HG02798 (cell line): ENCODE data around the gene MDFIC.
A peak's percentile ranks its signal among the peaks of the same experiment; 100 is the strongest.

Source experiments
- ATAC-seq: cut with Tn5 transposase; IDR thresholded peaks from one replicate; pipeline ENCODE4 v1.9.1; 2021; ENCODE audit warnings: mild to moderate bottlenecking; ENCODE audit not compliant: unreplicated experiment, poor library complexity

The MDFIC gene

DNA sequence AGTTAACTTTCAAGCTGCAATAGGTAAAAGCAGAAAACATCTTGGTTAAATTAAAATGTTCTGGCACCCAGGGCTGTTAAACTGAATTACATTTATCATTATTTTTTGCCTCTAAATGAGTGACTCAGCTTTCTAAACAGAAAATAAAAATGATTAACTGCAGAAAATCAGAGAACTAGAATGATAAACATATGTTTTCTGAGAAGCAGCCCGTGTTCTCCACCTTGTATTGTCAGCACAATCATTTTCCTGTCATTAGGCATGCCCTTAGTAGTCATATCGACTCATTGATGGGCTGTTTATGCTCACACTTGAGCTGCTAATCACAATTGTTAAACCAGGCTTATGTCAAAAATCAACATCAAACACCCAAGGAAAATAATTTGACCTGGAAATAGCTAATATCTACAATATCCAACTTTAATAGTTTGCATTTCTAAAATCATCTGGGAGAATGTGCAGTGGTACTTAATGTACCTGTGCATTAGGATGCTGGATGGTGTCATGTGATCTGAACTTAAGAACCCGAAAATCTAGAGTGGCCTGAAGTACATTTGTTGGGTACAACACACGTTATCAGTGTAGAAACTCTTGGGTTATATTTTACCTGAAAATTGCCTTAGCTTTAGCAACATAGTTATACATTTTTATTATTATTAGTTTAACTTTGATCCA, 2.3 kb downstream of the MDFIC start:
- ATAC-seq: no peak

- no peak for ATAC-seq
Measured at GRCh38 chr7:114925434-114925833, 3.5 kb downstream of the MDFIC start.

- no peak for ATAC-seq
Measured at GRCh38 chr7:114928060-114928459, 6.2 kb downstream of the MDFIC start.

DNA sequence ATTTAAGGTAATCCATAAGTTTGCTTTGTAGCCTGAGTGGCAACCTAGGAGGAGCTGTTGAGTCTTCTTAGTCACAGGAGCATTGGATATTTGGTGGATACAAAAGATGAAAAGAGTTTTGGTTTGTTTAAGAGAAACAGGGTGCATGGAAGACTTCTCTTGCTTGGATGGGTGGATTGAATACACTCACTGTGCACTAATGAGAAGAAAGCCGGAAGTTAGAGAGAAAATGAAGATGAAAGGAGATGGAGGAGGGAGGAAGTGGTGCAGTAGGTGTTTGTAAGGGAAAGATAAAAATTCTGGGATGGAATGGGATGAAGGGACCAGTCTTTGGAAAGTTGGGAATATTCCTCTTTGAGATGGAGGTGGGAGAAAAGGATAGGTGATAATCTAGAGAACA, 7.7 kb downstream of the MDFIC start:
- no peak for ATAC-seq

DNA sequence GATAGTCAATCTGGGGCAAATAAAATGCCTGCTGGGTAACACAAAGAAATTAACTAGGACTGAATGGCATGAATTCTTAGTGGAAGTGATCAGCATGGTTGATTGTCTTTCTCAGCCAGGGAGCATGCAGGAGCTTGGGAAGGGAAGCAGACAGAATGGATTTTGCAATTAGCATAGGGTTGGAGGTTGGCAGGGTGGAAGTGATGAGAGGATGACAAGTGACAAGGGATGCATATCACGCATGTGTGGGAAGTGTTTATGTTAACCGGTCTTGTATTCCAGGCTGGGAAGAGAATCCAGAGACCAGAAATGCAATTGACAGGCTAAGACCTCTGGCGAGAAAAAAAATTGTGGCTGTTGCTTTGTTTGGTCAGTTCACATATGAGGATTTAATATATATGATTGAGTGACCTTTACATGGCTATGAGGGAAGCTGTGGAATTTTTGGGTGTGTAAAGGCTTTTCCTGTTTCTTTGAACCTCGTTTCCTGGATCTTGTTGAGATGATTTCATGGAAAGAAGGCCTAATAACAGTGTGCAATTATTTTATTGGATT, 8.3 kb downstream of the MDFIC start:
- ATAC-seq: no peak

- ATAC-seq: peak; percentile 53
Measured at GRCh38 chr7:114930829-114931655, 9.1 kb downstream of the MDFIC start.

GRCh38 chr7:114931656-114932011, 9.7 kb downstream of the MDFIC start:
- ATAC-seq: peak; percentile 83

- ATAC-seq: no peak
Measured at GRCh38 chr7:114932991-114933390, 11.1 kb downstream of the MDFIC start.

DNA sequence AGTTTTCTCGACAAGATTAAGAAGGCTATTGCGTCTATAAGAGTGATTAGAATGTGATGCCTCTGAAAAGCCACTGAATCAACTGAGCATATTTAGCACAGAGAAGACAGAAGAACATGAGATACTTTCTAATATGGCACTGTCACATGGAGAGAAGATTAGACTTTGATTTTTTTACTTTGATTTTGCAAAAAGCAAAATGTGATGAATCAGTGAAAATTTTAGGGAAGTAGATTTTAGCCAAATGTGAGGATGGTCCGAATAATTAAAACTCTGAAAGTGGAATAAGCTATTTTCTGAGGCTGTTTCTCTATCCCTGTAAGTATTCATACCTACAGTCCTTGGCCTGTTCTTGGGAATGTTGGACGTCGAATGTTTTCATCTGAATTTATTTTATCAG, 11.8 kb downstream of the MDFIC start:
- no peak for ATAC-seq

GRCh38 chr7:114934086-114934485, 12.2 kb downstream of the MDFIC start:
- no peak for ATAC-seq

GRCh38 chr7:114934713-114935112, 12.8 kb downstream of the MDFIC start:
- ATAC-seq: no peak

DNA sequence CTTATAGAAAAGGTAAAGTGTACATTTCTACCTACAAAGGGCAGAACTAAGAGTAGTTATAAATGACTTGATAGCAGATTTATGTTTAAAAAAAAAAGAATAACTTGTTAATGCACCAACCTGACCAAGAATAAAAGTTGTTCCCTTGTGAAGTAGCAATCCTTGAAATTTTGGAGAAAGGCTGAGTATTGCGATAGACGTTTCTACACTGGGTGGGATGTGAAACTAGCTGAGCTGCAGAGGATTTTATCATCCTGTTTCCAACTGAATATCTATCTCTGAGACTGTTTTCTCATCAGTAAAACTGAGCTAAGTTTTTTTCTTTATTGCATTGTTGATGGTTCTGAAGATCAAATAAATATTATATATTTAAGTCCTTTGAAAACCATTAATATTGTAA, 14.6 kb downstream of the MDFIC start:
- ATAC-seq: no peak

DNA sequence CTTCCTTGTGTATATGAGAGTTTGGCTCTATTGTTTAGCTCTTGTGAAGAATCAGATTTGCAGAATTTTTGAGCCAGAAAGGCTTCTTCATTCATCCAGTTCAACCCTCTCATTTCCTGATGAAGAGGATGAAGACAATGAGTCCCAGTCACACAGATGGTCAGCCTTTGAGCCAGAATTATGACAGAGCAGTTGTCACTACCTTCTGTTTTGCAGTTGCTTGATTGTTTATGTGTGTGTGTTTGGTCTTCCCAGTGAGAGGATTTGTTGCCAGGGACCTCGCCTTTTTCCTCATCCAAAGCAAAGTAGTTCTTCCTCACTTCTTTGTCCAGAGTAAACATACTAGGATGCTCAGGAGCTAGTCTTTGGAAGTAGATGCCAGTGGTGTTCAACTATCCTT, 15.6 kb downstream of the MDFIC start:
- ATAC-seq: no peak

DNA sequence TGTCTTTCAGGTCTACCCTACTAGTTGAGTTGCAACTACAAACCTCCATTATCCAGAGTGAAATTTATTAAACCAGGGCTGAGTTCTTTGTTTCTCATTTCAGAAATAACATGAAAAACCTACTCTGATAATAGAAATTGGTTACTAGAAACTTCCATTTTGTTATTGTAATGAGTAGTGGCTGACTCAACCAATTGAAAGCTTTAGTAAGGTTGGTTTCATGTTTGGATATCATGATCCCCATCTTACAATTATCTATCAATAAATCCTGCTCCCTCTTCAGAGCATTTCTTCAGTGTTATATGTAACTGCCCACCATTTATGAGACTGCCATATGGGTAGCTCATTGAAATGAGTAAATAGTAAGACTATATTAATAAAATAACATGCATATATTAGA, 16.9 kb downstream of the MDFIC start:
- no peak for ATAC-seq

DNA sequence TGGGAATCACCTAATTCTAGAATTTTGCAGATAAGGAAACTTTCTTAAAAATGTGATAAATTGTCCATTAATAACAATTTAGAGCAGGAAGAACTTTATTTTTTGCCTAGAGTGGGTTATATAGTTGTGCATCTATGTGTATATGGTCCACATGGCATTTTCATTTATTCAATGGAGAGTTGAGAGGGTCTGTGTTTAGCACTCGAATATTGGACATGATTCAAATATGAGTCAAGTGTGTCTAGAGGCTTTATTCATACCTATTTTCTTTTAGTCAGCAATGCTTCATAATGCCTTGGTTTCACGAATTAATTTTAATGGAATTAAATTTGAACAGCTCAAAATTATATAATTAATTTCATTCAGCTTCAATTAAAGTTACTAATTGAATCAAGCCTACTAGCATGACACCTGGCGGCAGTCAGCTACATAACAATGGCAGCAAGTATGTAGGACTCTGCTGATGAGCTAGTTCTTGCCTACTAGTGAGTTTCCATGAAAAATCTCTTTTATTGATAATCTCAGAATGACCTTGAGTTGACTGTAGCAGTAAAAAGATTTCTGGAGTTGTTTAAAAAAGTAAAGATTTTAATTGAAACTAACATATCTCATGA, 17.7 kb downstream of the MDFIC start:
- peak; percentile 40 for ATAC-seq

DNA sequence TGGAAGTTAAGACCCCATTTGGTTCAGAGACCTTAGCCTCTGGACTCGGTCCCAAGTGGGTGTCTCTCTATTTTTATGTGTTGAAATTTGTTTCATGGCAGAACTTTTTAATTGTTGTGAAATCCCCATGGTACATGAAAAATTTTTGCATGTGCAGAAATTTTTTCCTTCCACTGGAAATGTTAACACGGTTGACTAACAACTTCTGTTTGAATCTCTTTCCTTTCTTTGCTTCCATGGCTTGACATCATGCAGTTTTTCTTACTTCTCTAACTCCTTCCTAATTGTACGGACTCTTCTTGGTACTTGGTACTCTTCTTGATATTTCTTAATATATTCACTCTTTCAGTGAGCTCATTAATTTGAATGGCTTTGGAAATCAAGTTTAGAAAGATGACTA, 18.3 kb downstream of the MDFIC start:
- no peak for ATAC-seq

DNA sequence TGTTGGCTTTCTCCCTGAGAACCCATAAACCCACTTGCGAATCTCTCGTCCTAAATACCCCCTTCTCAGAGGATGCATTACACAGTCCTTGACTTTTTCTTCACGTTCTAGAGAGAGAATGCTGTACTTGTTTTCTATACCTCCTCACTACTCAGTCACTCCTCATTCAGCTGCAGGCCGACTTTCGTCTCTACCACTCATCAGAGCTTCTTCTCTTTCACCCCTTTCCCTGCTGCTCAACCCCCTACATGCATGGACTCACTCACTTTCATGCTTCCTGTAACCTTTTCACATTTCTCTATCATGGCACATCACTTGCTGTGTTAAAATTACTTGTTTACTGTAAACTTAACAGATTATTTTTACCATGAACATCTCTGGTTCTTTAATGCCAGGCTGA, 19.8 kb downstream of the MDFIC start:
- peak; percentile 62 for ATAC-seq

DNA sequence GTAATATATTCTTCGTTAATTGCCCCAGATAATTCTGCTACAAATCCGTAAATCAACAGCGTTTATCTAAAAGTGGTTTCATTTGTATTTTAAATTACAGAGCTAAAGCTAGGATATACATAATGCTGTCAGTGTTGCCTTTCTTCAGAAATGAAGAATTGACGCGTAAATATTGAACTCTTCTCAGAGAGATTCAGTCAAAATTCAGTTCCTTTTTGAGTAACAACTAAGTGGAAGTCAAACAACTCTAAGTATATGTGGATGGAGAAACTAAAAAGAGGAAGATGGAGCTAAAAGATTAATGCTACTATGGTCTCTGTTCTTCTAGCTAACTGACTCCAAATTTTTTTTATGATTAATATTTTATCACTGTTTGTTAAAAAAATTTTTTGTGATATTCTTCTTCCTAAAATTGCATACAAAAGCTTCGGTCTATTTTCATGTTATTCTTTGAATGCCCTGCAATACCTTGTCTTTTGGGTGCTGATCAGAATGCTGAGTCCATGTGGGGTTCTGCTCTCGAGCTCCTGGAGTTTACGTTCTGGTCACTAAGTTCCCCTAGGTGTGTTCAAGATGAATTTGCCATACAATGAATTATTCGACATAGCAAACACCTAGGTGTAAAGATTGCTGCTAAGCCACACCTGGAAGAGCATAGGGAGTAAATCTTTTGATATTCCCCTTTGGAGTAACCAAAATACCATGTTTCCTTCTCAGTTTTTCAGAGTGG, 20.7 kb downstream of the MDFIC start:
- no peak for ATAC-seq

GRCh38 chr7:114943530-114943929, 21.6 kb downstream of the MDFIC start:
- ATAC-seq: no peak

- ATAC-seq: no peak
Measured at GRCh38 chr7:114943953-114944744, 22.3 kb downstream of the MDFIC start.
